ENCODE measurements around the gene YJU2.
"Not testable (repeated sequence)": the region's sequence is repeated elsewhere in the genome, so short reads cannot be mapped to it uniquely, and the experiment has no call there.

YJU2 gene

DNA sequence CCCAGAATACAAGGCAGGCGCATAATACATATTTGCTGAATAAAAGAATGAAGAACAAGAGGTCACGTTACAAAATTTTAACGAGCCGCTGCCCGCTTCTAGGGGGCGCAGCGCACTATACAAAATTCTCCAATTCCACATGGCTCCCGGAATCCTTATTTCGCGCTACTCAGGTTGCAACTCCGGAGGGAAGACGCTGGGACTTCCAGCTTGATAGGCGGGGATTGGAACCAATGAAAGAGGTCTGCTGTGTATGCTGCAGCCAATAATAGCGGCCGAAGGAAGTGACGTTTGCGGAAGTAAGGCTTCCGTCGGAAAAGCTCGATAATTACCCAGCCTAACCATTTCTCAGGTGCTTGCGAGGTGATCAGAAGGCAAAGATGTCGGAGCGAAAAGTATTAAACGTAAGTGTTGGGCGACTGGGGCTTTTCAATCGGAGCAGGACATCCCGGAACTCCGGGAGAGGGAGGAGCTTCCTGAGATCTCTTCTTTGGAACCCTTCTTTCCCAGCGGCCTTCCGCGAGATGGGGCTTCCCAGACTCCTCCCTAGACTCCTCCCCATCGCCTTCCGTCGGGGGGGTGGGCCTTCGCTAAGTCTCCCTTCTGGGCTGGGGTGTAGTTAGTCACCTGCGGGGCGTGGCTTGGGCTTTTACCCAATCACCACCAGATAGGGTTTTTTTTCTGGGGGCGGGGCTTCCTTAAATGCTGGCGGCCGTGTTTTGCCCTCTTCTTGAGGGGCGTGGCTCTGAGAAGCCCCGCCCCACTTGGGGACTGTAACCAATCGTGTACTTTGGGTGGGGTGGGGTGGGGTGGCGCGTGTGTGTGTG lies at the start of gene YJU2:
TSS of gene YJU2 (plus strand) at position 314 of the 827 bp plus-strand sequence. CDS start at position 381, 67 bp downstream.
- peak; percentile 99 for DNase-seq

DNA sequence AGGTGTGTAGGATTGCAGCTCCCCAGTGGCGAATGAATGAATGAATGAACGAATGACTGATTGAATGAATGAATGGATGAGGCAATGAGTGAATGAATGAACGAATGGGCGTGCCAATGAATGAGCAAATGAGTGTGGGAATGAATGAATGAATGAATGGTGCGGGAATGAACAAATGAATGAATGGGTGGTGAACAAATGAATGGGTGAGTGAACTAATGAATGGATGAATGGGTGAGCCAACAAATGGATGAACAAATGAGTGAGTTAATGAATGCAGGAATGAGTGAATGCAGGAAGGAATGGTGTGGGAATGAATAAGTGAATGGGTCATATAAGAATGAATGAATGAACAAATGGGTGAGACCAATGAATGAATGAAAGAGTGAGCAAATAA lies 49.7 kb upstream of the YJU2 start:
- no peak for DNase-seq

GRCh38 chr19:4197625-4198466 lies 49.0 kb upstream of the YJU2 start:
- DNase-seq, result no peak

GRCh38 chr19:4198467-4199126 lies 48.3 kb upstream of the YJU2 start:
- no peak for DNase-seq

GRCh38 chr19:4199699-4200293 lies 47.1 kb upstream of the YJU2 start:
- no peak for DNase-seq

- DNase-seq, result no peak
These were observed 45.8 kb upstream of the YJU2 start for GRCh38 chr19:4200940-4201542.

DNA sequence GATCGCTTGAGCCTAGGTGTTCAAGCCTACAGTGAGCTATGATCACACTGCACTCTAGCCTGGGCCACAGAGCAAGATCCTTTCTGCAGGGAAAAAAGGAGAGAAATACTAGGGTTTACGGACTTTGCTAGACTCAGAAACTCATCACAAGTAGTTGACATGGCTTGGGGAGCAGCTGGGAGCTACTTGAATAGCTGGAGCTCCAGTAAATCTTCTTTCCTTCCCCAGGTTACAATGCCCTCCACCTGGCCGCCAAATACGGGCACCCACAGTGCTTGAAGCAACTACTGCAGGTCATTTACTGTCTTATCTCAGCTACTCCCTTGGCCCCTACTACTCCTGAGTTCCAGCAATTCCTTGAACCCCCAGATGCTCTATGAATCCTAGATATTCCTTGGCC lies 45.1 kb upstream of the YJU2 start:
- no peak for DNase-seq

GRCh38 chr19:4206818-4207484 lies 39.9 kb upstream of the YJU2 start:
- DNase-seq, result no peak

- DNase-seq, result no peak
These were observed 38.3 kb upstream of the YJU2 start for GRCh38 chr19:4208385-4209094.

DNA sequence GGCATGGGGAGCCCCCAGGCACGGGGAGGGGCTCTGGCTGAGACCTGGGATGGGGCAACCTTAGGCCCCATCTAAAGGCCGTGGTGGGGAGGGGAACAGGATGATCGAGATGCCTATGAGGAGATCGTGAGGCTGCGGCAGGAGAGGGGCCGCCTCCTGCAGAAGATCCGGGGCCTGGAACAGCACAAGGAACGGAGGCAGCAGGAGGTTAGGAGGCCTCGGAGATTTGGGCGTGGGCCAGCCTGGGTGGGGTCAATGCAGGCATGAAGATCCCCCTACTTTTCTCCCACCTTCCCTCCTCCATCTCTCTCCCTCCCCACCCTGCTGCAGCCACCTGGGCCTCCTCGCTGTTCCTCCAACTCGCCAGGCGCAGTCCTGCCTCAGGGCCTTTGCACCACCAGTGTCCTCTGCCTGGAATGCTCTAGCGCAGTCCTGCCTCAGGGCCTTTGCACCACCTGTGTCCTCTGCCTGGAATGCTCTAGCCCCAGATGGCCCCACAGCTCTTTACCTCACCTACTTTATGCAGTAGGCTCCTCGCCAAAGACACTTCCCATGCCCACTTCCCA lies 36.6 kb upstream of the YJU2 start:
- DNase-seq, result no peak

DNA sequence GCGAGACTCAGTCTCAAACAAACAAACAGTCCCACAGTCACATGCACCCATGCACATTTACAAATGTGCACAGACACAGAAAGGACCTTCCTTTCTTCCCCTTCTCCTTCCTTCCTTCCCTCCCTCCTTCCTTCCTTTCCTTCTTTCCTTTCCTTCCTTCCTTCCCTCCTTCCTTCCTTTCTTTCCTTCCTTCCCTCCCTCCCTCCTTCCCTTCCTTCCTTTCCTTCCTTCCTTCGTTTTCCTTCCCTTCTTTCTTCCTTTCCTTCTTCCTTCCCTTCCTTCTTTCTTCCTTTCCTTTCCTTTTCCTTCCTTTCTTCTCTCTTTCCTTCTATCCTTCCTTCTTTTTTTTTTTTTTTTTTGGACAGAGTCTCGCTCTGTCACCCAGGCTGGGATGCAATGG lies 33.8 kb upstream of the YJU2 start:
- DNase-seq, result no peak

GRCh38 chr19:4215807-4216206 lies 31.1 kb upstream of the YJU2 start:
- no peak for DNase-seq

- no peak for DNase-seq
These were observed 30.0 kb upstream of the YJU2 start for GRCh38 chr19:4216846-4217245.

DNA sequence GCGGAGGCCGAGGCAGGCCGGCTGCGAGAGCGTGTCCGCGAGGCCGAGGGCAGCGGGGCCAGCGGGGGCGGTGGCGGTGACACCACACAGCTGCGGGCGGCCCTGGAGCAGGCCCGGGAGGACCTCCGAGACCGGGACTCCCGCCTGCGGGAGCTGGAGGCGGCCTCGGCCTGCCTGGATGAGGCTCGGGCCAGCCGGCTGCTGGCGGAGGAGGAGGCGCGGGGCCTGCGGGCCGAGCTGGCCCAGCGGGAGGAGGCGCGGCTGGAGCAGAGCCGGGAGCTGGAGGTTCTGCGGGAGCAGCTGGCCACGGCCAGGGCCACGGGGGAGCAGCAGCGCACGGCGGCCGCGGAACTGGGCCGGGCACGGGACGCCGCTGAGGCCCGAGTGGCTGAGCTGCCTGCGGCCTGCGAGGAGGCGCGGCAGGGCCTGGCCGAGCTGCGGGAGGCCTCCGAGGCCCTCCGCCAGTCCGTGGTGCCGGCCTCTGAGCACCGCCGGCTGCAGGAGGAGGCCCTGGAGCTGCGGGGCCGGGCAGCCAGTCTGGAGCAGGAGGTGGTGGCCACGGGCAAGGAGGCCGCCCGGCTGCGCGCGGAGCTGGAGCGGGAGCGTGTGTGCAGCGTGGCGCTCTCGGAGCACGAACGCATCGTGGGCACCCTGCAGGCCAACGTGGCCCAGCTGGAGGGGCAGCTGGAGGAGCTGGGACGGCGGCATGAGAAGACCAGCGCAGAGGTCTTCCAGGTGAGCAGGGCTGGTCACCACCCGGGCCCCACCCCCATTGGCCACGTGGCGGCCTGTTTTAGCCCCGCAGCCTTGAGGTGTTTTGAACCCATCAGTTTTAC lies 29.2 kb upstream of the YJU2 start:
- no peak for DNase-seq

GRCh38 chr19:4218523-4218922 lies 28.4 kb upstream of the YJU2 start:
- not testable (repeated sequence) for DNase-seq

DNA sequence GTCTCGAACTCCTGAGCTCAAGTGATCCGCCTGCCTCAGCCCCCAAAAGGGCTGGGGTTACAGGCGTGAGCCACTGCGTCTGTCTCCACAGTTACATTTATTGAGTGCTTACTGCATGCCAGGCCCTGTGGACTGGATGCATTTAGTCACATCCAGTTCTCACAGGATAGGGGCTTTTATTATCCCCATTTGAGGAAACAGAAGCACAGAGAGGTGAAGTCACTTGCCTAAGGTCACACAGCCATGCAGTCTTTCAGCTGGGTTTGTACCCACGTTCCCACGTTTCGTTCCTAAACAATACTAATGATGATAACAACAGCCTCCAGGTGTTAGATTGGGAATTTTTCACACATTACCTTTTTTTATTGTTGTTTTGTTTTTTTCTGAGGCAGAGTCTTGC lies 26.7 kb upstream of the YJU2 start:
- no peak for DNase-seq

GRCh38 chr19:4224470-4224869 lies 22.4 kb upstream of the YJU2 start:
- no peak for DNase-seq

DNA sequence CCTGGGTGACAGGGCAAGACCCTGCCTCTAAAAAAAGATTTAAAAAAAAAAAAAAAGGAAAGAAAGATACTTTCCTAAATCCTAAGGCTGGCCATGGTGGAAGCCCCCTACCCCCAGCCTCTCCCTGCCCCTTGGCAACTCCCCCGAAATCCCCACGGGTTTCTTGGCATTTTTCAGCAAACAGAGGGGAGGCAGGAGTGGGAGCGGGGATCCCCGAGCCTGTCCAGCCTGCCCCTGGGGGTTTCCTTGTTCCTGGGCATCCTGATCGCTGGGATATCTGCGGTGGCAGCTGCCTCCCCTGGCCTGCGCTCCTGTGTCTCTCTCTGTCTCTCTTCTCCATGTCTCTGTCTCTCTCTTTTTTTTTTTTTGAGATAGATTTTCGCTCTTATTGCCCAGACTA lies 21.0 kb upstream of the YJU2 start:
- no peak for DNase-seq

DNA sequence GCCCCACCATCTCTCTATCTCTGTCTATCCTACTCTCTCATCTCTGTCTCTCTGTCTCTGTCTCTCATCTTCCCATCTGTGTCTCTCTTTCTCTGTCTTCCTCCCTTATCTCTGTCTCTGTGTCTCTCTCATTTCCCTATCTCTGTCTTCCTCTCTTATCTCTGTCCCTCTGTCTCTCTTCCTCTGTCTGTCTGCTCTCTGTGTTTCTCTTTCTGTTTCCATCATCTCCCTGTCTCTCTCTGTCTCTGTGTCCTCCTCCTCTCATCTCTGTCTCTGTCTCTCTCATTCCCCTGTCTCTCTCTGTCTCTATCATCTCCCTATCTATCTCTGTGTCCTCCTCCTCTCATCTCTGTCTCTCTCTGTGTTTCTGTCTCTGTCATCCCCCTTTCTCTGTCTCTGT lies 19.1 kb upstream of the YJU2 start:
- no peak for DNase-seq

- no peak for DNase-seq
These were observed 18.1 kb upstream of the YJU2 start for GRCh38 chr19:4228765-4229178.

Measured in NCI-H1048 (cell line).